GM04504 (cell line): ENCODE results near the gene DGKK.

Source experiments
- DNase-seq: peaks from one replicate; pipeline ENCODE4 v3.0.0-alpha.2; 2012; ENCODE audit warnings: low read depth

Gene DGKK, protein sequence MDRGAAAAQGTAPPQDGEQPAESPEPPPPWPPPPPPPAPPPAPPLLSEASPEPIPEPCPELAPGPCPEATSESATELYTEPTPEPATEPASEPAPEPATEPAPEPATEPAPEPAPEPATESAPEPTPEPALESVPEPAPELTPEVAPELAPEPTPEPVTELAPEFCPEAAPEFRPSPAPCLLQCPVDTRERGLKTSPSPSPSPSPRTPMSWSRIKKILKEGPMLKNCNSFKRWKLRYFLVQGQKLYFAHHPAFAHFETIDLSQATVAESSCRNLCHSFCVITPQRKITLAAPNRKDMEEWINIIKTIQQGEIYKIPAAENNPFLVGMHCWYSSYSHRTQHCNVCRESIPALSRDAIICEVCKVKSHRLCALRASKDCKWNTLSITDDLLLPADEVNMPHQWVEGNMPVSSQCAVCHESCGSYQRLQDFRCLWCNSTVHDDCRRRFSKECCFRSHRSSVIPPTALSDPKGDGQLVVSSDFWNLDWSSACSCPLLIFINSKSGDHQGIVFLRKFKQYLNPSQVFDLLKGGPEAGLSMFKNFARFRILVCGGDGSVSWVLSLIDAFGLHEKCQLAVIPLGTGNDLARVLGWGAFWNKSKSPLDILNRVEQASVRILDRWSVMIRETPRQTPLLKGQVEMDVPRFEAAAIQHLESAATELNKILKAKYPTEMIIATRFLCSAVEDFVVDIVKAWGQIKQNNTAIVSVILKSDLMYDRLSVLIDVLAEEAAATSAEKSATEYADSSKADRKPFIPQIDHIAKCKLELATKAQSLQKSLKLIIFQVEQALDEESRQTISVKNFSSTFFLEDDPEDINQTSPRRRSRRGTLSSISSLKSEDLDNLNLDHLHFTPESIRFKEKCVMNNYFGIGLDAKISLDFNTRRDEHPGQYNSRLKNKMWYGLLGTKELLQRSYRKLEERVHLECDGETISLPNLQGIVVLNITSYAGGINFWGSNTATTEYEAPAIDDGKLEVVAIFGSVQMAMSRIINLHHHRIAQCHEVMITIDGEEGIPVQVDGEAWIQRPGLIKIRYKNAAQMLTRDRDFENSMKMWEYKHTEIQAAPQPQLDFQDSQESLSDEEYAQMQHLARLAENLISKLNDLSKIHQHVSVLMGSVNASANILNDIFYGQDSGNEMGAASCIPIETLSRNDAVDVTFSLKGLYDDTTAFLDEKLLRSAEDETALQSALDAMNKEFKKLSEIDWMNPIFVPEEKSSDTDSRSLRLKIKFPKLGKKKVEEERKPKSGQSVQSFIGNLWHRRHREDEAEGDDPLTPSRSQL

DNA sequence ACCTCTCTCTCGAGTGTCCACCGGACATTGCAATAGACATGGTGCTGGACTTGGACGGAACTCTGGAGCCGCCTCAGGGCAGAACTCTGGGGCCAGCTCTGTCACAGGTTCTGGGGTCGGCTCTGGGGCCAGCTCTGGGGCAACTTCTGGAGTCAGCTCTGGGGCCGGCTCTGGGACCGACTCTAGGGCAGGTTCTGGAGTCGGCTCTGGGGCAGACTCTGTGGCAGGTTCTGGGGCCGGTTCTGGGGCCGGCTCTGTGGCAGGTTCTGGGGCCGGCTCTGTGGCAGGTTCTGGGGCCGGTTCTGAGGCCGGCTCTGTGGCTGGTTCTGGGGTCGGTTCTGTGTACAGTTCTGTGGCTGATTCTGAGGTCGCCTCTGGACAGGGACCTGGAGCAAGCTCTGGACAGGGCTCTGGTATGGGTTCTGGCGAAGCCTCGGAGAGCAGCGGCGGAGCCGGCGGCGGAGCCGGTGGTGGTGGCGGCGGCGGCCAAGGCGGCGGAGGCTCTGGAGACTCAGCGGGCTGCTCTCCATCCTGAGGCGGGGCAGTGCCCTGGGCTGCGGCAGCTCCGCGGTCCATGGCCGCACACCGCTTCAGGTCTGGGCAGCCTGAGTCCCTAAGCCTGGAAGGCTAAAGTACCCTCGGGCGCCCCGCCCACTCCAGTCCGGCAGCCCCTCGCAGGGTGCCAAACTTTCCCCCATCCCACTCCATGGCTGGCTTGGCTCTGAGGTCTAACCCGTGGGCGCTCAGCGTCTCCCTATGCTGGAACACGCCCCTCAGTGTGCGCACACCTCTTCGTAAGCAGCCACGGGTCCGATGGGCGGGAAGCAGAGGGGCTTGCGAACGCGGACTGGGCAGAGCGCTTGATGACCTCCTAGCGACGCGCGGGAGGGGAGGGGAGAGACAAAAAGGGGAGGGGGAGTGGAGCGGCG lies at the start of gene DGKK:
DGKK (minus strand) TSS at position 723 of the 929 bp plus-strand sequence; CDS start at position 576, 147 bp downstream.
- no peak for DNase-seq

DNA sequence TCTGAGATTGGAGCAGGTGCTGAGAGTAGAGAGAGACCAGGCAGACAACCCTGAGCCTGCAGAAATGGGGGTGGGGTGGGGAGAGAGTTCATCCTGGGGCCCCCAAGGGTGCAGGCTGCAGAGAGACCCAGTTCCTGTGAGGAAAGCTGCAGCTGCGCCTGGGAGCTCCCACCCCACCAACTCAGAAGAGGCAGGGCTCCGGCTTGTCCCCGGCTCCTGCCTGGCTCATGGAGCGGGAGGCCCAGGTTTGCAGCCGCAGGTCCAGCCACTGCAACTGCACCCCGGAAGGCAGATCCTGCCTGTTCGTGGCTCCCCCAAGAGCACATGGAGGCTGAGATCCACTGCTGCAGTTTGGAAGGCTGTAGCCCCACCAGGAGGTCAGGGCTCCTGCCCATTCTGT lies 44.2 kb upstream of the DGKK start:
- DNase-seq: no peak

DNA sequence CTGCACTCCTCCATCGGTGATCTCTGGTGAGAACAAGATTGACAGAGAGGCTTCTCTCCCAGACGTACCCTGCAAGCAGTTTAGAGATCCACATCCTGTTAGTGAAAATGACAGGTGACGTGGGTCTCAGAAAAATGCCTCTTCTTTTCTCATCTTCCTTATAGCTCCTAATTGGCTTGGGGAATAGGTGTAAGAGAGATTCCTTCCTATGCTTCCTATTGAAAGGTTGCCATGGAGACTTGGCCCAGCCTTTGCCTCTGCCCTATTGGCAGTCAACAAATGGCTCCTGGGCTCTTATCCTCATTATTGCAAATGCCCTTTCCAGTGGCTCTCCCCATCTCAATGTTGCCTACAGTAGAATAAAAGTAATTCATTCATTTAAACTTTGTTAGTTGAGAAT lies 26.5 kb upstream of the DGKK start:
- DNase-seq: no peak

DNA sequence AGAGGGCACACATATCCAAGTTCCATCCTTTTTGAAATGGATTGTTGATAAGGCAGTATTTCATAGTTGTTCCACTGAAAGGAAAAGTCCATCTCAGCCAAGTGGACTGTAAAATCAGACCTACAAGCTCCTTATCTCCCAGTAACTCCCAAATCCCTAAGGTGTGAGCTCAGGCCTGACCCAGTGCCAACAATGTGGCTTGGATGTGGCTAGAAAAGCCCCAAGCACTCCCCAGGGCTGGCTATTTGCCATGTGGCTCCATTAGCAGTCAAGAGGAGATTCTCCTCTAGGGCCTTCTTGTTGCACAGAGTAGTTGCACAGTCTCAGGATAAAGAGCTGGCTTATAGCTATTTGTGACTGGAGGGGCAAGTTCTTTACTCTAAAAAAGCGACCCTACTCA lies 25.0 kb upstream of the DGKK start:
- no peak for DNase-seq

DNA sequence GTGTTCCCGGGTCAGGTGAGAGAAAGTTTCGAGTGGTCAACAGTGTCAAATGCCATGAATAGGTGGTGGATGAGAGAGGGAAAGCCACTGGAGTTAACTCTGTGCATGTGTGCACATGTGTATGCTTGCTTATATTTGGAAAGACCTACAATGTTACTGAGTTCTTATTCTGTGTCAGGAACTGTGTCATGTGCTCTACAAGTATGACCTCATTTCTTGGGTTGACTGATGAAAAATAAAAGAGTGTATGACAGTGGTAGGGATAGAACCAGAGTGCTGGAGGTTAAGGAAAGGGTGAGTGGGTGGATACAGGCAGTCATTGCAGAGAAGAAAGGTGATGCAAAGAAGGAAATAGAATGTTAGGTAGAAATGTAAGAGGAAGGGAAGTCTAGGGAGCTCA lies 22.1 kb upstream of the DGKK start:
- DNase-seq: no peak

DNA sequence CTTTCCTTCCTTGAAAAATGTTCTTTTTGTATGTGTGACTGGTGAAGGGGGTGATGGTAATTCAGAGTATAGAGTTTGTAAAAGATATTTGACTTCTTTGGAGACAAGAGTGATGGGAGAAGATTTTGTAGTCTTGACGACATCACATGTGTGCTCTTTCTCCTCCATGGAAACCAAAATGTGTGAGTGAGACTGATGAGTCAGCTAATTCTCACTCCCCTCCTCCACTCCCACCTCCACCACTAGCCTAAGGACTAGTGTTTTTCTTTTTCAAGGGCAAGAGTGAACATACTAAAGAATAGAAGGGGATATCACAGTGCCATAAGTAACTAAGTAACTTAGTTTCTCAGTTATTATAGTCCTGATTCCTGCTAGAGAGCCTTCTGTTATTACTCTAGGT lies 14.0 kb upstream of the DGKK start:
- DNase-seq: no peak

DNA sequence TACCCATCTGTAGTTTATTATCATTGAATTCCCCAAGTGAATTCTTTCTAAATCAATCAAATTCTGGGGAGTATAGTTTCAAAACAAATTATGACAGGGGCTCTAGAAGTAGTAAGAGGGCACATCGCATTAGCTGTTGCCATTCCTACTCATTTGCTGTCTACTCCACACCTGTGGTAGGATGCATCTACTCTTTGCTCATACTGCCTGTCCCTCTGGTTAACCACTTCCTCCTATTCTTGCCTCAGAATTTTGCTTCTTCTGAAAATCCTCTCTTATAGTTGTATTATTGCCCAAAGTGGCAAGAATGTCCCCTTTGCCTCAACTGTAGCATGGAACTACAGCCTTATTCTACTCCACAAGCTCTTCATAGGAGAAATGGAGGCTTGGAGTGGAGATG lies 12.7 kb upstream of the DGKK start:
- DNase-seq: no peak

DNA sequence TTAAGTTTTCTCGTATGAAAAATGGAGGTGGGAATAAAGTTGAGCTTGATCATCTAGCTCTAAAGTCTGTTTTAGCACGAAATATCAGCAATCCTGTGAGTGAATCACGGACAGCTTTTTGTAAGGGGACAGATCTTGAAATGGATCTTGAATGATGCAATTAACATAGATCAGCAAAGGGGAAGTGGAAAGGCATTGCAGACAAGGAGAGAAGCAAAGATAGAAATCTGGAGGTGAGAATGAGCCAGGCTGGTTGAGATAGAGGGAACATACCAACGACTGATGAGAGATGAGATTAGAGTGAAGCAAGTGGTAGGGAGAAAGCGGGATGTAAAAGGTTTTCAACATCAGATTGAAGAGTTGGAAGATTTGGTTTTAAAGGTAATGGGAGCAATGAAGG lies 4.6 kb upstream of the DGKK start:
- DNase-seq: no peak

DNA sequence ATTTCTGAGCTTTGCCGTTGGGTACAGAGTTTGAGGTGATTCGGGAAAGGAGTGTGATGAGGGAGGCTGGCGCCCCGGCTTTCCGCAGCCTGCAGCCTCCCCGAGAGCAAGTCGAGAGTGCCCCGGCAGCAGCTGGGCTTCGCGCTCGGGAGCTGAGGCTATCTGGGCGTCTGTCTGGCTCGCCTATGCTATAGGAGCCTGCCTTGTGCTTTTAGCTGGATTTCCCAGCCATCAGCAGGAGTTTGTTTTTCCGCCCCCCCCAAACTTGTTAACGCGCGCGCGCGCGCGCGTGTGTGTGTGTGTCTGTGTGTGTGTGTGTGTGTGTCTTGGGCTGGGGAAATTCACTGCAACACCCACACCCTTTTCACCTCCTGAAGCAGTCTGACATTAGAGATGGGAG lies 765 bp upstream of the DGKK start:
- no peak for DNase-seq

DNA sequence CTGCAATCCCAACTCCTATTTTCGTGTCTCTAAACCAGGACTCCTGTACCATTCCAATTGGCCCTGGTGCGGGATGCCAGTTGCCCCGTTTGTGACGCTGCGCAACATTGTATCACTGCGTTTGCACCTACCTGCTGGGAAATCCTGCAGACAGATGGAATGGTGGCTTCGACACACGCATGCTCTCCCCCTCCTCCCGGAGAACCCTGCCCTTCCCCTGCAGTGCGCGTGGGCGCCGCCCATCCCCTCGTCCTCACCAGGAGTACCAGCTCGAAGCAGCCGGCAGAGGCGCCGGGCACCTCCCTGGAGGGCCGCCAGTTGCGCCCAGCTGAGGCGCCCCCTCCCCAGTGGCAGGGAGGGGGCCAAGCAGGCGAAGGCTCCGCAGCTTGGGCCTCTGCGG lies 1.4 kb downstream of the DGKK start:
- DNase-seq: no peak

DNA sequence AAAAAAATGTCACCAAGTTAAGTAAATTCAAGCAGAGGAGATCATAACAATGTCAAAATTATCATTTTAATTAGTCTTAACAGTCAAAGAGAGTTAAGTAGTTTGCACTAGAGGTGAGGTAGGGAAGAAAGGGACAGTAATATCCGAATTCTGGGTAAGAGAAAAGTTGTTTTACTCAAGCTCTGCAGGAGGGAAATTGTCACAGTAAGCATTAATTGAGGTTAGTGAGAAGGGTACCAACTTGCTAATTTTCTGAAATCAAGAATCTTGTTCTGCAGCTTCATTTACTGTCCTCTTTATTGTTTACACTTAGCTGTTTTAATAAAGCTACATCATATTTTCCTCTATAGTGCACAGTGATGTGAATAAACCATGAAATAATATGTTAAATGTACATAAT lies 11.0 kb downstream of the DGKK start:
- DNase-seq: no peak

DNA sequence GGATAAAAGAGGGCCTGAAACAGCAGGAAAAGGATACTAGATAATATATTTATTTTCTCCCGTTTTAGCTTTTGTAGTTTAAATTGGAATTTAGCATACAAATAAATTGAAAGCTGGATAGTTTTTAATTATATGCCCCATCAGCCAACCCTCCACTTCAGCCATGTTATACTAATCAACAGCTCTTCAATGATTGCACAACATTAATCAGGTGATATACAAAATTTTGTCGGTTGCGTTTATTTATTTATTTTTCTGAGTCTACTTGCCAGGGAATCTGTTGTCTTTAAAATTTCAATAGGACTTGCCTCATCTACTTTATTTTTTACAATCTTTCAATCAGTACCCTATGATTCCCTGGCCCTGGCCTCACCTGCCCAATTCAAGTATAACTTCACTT lies 12.1 kb downstream of the DGKK start:
- no peak for DNase-seq

DNA sequence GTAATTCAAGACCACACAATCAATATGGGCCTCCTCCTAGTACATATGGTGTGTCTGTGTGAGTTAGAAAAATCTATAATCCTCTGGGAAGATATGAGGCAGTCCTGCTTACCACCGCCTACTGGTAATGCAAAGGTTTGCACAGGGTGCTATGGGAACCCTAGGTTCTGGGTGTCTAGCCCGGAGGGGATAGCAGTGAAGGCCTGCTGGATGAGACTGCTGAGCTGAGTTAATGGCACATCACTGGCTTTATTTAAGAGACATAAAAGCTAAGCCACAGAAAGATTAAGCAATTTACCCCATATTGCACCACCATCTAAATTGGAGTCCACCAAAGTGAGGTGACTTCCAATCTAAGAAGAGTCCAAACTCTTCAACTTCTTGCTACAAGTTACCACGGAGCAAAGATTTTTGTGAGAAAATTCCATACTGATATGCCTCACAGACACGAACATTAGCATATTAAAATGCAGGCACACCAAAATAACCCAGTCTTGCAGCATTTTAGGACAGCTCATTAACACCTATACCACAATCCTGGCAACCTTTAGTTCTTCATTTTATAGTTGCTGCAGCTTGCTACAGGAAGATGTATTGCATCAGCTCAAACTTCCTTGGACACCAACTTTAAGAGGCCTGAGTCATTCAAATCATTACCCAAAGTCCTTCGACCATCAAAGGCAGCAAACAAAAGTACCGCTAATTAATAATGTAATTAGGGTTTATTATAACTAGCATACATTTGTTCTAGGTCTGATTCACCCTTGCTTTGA lies 13.7 kb downstream of the DGKK start:
- DNase-seq: no peak

DNA sequence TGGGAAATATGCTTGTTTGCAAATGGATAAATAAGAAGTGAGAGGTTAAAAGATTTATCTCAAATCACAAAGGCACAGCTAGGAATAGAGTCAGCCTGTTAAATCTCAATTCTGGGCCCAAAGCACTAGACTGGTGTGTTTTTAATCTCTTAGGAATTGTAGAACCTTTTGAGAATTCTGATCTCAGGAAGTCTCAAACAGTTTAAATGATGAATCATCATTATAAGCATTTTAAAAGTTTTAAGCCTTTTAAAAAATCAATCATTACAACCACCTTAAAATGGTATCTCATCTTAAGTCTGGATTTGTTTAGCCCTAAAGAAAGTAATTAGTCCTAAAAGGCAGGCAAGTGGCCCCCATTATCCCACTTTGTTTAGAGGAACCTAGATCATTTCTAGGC lies 17.8 kb downstream of the DGKK start:
- DNase-seq: no peak

DNA sequence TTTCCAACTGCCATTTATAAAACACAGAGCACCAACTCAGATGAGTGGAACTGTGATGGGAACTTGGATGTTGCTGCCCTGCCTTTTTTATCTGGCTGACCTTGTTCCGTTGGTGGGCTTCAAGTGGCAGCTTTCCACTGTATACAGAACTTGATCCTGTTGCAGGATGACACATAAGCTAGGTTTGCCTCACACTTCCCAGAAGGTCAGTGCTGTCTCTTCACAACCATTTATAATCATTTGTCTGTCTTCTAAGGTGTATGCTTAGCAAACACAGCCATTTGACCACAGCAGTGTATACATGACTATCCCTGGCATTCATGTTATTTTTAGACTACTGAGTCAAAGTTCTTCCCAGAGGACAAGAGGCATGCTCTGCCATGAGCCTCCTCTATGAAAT lies 20.3 kb downstream of the DGKK start:
- DNase-seq: no peak

DNA sequence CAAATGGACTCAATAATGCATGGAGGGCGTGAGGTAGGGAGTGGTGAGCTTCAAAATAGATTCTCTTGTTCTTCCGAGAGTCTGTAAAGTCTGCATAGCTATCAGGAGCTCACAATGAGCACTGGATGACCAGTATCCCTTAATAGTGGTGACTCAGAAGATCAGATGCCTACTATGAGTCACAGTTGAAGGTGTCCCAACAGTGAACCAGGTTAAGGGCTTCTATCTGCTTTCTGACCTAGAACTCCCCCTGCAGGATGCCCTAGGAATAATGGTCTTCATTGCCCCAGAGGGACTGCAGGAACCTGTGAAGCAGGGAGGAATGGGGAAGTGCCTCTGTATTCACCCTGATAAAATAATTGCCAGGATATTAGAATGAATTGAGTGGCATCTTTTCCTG lies 22.1 kb downstream of the DGKK start:
- DNase-seq: no peak

DNA sequence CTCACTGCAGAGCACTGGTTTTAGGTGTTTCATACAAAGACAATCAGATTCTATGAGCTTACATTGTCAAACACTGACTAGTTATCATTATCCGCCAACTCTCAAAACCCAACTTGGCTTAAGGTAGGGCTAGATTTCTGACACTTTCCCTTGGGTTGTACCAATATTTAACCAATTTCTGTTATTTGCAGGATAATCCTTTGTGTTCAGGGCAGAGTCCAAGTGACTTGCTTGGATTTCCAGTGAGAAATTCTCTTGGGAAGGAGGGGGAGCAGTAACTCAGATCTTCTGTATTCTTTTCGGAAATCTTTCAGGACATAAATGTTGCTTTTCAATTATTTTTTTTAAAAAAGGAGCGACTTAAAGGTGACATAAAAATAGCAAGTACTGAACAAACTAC lies 23.1 kb downstream of the DGKK start:
- no peak for DNase-seq

DNA sequence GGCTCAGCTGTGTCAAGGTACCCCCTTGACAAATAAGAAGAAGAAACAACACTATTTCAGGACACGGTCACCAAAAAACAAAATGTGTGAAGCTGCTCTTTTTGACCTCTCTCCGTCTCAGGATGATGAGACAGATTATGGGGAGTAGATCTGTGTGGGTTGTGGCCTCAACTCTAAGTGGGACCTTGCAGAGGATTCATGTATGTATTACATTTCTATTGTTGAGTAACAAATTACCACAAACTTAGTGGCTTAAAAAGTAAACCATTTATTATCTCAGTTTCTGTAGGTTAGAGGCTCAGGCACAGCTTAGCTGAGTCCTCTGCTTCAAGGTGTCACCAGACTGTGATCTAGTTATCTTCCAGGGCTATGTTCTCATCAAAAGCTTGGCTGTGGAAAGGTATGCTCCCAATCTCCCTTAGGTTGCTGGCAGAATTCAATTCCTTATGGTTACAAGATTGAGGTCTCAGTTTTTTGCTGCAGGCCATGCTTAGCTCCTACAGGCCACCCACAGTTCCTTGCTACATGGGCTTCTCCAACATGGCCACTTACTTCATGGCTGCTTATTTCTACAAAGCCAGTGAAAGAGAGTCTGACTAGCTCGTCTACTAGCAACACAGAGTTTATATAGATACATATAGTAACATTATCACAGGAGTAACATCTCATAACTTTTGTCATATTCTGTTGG lies 28.1 kb downstream of the DGKK start:
- DNase-seq: no peak

DNA sequence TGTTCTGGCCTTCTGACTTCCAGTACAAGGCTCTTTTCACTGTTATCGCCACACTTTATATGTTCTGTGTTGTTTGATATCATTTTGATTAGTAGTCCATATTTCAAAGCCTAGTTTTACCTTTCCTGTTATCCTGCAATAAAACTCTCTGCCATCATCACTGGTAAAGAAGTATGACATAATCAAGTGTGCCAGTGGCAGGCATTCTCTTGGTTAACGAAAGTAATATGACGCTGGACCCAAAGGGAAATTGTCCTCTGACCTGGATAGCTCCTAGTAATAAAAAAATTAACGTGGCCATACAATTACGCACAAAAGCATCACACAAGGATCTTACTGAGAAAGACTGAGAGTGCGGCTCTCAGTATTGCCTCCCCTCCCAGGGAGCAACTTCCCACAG lies 33.8 kb downstream of the DGKK start:
- DNase-seq: no peak

DNA sequence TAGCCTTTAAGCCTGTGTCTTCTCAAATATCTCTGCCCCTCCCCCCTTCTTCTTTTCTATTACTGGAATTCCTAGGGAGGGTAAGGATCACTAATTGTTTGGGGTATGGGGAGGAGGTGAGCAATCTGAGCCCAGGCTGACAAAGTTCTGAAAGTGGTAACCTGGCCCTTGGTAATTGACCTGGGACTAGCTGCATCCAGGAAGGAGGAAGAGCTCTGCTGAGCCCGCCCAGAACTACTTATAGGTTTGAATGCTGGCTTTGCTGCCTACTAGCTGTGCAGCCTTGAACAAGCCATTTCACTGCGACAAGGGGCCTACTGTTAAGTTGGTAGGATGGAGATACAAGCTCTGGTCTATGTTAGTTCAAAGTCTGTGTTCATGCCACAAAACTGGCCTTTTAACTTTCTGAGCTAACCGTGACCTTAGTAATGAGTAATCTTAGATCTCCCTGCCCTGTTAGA lies 37.8 kb downstream of the DGKK start:
- no peak for DNase-seq
